HG02852 (cell line): ENCODE measurements around the gene CDC14A.
"Not testable (repeated sequence)": the region's sequence is repeated elsewhere in the genome, so short reads cannot be mapped to it uniquely, and the experiment has no call there.

Experiments
- ATAC-seq: cut with Tn5 transposase; IDR thresholded peaks from one replicate; pipeline ENCODE4 v1.9.1; 2021; ENCODE audit warnings: mild to moderate bottlenecking, moderate library complexity; ENCODE audit not compliant: unreplicated experiment

The CDC14A gene

DNA sequence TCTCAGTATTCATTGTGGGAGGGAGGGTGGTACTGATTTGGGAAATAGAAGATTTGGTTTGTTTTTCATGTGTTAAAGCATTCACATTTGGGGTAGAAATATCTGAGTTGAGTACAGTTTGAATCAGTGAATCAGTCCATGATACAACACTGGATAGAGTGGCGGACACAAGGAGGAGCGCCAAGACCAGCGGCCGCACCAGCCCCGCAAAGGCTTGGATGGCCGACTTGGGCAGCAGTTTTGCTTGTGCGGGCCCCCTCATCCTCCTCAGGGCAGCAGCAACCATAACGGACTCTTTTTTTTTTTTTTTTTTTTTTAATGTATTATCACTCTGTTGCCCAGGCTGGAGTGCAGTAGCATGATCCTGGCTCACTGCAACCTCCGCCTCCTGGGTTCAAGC lies 20.0 kb upstream of the CDC14A start:
- no peak for ATAC-seq

DNA sequence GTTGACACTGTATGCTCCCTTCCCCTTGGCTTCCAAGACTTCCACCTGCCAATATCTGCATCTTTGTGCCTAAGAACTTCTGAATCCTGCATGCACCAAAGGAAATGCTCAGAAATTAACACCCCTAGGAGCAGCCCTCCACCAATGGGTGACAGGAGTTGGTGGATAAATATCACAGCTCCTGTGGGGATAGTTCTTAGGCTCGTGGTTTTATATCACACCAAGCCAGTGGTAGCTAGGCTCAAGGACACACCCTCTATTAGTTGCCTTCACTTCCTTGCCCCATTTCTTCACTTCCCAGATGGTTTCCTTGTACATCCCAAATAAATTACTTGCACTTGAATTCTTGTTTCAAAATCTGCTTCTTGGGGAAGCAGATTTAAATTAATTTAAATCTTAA lies 16.9 kb upstream of the CDC14A start:
- no peak for ATAC-seq

DNA sequence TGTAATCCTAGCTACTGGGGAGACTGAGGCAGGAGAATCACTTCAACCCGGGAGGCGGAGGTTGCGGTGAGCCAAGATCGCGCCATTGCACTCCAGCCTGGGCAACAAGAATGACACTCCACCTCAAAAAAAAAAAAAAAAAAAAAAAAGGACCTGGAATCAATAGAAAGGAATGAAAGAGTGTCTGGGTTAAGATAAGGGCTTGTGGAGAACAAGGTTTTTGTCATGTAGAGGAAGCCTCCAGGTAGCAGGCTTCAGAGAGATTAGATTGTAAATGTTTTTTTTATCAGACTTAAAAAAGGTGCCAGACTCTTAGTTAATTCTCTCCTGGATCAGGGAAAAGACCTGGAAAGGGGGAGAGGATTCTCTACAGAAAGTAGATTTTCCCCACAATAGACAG lies 14.4 kb upstream of the CDC14A start:
- ATAC-seq = not testable (repeated sequence)

DNA sequence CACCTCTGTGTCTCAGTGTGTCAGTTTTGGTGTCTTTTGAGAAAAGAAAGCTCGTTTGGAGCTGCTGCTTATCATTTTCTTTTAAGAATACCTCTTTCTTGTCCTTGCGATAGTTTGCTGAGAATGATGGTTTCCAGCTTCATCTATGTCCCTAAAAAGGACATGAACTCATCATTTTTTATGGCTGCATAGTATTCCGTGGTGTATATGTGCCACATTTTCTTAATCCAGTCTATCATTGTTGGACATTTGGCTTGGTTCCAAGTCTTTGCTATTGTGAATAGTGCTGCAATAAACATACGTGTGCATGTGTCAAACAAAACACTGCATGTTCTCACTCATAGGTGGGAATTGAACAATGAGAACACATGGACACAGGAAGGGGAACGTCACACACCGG lies 12.6 kb upstream of the CDC14A start:
- ATAC-seq = not testable (repeated sequence)

DNA sequence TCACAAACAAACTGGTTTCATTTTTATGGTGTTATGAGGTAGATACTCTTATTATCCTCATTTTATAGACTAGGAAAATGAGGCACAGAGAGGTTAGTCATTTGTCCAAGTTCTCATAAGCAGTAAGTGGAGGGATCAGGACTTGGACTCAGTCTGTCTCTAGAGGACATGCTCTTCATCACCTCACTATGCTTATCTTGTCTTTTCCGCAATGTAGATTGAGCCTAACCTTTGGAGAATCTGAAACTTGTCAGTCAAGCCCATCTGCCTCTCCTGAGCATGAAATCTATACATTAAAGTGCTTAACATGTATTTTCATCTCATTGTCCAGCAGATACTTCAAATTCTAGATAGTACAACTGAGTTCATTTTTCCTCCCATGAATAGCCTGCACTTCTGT lies 11.8 kb upstream of the CDC14A start:
- no peak for ATAC-seq

DNA sequence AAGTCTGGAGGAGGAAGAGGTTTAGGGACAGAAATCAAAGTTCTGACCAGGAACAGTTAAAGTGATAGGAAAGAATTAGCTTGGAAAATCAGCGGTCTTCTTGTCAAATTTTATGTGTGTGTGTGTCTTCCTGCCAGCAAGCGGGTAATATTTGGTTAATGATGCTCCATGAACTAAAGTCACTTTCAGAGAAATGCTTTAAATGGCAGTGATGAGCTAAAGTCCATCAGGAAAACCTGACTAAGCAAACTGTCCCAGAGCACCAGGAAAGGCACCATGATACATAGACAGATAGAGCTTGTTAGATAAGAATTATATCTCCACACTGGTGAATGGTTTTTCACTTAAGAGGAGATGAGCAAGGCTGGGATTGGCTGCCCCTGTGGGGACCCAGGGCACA lies 10.0 kb upstream of the CDC14A start:
- no peak for ATAC-seq

DNA sequence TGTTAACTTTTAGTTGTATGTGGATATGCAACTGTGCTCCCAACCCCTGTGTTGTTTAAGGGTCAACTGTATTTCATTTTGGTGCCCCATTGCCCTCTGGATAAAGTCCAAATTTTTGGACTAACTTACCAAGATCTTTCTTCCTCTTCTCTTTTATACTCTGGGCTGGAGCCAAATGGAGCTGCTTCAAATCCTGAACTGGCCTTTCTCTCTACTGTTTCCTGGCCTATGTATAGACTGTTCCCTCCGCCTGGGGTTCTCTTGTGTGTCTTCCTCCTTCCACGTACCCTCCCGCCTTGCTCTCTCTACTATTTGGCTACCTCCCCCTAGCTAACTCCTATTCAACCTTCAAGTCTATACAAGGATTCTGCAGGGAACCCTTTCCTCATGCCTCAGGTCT lies 8.4 kb upstream of the CDC14A start:
- ATAC-seq = no peak

DNA sequence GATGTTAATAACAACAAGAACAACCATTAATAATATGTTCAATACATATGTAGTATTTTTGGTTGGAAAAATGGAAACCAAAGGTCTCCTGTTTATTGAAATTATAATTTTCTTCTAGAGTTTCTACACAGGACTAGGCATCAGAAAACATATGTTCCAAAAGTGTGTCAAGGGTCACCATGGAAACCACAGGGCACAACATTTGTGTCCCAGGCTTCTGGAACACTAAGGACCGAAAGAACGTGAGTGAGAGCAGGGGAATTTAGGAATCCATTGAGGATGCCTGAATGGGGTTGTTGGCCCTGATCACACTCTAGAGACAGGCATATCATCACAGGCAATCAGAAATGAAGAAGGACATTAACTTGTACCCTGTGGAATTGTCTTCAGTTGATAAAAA lies 7.5 kb upstream of the CDC14A start:
- ATAC-seq = no peak

DNA sequence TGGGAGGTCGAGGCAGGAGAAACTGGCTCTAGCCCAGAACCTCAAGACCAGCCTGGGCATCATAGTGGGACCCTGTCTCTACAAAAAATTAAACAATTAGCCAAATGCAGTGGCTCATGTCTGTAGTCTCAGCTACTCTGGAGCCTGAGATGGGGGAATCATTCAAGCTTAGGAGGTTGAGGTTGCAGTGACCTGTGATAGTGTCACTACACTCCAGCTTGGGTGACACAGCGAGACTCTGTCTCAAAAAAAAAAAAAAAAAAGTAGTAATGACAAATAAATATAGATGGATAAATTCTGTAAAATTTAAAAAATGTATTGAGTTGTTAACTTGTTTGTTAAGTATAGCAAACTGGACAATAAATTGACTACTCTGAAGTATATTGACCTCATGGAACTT lies 5.9 kb upstream of the CDC14A start:
- ATAC-seq = no peak

DNA sequence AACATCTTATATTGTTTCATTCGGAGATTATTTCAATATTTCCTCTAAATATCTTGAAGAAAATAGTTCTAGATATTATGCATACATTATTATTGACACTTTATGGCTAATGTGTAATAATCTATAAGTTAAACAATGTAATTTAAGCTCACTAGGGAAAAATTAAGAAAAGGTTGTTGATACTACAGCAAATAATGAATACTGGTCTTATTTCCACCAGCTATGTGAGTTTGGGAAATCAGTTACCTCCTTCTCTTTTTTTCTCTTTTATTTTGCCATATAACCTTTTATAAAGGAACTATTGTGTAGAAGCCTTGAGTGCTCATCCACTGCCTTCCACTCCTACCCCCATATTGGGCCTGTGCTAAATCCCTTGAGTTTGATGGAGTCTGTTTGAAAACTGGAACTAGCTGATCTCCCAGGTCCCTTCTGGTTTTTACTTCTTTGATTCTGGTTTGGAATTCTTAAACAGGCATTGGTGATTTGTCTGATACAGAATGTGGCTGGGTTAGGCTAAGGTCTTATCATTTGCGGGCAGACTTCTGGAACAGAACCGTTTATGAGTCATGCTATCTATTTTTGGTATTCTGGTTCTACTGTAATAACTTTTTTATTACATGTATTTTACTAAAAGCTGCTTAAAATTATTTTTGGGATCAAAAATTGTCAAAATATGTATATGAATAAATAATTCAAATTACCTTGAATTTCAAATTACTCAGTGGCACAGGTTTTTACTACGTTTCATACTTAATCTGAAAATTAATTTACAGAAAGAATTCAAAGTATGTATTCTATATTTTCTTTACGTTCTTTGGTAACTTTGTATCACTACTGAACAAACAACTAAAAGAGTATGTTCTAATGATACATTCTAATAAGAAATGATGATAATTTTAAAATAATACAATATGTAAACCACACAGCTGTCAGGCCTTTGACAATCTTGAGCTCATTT lies 5.0 kb upstream of the CDC14A start:
- no peak for ATAC-seq

DNA sequence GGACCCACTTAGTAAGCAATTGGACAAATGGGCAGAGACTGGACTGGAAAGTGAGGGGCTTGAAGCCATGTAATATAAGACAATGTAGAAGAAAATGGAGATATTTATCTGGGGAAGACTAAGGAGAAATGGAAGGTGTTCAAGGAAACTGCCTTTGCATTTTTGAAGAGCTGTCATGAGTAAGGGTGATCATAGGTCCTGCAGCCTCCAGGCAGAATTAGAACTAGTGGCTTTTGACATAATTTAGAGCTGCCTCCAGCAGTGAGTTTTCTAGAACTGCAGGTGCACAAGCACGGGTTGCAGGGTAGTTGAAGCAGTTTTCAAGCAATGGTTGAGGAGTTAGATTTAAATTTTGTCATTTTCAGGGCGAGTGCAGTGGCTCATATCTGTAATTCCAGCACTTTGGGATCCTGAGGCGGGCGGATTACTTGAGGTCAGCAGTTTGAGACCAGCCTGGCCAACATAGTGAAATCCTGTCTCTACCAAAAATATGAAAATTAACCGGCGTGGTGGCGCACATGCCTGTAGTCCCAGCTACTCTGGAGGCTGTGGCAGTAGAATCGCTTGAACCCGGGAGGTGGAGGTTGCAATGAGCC lies 3.7 kb upstream of the CDC14A start:
- ATAC-seq = no peak

DNA sequence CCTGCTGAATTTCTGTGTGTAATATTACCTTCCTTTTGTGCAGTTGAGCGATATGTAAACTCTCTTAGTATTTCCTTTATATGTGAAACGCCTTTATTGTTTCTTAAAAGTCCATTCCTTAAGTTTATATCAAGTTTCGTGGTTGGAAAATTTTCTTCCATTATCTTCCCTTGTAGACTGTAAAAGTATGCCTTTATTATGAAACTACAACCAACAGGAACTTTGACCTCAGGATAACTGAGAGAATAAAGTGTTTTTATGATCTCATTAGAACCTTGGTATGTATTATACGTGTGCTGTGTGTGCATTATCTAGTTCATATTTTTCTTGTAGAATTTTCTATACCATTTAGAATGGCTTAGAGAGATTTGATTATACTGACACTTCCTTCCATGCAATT lies 3.1 kb upstream of the CDC14A start:
- no peak for ATAC-seq

DNA sequence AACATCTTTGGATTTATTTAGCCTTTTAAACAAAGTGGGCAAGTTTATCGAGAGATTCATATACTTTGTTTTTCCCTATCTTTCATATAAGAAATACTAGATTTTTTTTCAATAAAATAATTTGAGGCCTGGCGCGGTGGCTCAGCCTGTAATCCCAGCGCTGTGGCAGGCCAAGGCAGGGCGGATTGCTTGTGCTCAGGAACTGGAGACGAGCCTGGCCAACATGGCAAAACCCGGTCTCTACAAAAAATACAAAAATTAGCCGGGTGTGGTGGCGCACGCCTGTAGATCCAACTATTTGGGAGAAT lies 1.6 kb upstream of the CDC14A start:
- ATAC-seq = no peak

DNA sequence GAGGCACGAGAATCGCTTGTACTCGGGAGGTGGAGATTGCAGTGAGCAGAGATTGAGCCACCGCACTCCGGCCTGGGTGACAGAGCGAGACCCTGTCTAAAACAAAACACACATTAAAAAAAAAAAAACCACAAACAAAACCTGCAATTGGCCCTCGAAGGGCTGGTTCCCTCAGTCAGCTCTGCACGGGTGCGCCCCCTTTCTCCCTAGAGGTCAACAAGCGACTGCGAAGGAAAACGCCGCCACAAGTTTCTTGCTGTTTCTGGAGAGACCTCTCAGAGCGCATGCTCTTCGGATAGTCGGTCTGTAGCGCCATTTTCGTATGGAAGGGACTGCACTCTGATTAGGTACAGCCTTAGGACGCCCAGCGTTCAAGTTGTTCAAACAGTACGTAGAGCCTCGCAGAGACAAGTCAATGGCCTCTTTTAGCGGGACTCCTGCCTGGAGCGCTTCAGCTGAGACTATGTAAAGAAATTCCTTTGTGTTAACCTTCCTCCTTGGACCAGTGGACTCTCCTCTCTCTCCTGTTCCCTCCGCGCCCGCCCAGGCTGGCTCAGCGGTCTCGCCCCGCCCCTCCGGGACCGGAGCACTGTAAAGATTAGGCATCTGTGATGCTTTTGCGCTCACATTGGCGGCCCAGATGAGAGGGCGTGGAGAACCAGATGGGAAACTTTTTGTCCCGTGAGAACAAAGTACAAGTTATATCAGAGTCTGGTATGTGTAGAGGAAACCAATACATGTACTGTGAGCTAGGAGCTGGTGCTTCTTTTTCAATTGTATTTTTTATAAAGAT lies 1.0 kb upstream of the CDC14A start:
- ATAC-seq = peak; percentile 59

DNA sequence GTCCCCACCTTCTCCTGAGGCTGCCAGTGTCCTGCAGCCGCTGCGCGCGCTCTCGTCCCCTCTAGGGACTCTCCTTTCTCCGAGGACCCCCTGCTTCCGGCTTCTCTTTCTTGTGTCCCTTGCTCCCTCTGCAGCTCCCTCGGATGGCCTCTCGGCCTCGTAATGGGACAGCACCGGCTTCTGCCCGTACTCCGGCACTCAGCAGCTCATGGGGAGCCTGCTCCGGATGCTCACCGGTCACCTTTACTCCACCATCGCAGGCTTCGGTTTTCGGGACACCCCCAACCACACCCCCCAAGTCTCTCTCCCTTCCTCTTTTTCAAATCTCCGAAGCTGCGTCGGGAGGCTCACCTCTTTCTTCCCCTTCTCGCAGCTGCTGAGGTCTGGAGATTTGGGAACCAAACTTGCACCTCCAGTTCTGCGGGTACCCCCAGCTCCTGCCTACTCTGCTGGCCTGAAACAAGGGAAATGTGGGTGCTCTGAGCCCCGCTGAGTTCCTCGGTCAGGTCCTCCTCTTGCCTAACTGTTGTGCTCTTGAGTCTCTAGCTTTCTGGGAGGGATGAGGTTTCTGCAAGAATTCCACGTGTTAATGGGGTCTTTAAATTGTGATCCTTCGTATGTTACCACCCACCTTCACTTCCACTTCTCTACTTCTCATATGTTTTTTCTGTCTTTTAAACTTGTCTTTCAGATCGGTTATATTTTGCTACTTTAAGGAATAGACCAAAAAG lies 930 bp downstream of the CDC14A start:
- ATAC-seq = peak; percentile 27

DNA sequence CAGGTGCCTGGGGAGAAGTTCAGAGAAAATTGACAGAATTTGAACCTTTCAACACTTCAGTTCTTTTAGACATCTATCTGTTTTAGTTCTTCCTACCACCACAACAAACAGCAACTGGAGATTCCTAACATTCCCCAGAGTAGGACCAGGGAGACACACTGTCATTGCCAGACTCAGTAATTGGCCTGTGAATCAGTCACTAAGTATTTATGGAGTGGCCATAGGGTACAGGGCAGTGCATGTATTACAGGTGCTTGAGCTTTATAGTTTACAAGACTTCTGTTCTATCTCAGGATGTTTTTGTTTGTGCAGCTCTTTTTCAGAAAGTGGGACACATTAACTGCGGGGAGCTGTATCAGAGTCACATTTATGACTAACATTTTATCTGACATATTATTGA lies 1.7 kb downstream of the CDC14A start:
- ATAC-seq = no peak

DNA sequence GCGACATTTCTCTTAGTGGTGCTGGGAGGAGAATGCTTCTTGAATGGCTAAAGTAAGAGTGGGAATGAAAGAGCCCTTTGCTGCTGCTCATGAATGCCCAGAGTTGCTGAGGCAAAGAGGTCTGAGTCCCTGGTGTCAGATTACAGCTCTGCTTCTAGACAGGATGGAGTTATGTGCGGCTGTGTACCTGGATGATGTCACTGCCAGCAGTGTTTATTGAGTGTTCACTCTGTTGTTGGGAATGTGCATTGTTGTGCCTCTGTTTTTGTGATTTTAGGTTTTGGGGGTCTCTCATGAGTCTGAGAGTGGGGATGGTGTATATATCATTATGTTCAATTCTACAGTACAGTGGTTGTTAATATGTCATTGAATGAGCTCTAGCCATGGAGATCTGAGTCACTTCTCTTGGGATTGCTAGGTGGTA lies 2.7 kb downstream of the CDC14A start:
- no peak for ATAC-seq

DNA sequence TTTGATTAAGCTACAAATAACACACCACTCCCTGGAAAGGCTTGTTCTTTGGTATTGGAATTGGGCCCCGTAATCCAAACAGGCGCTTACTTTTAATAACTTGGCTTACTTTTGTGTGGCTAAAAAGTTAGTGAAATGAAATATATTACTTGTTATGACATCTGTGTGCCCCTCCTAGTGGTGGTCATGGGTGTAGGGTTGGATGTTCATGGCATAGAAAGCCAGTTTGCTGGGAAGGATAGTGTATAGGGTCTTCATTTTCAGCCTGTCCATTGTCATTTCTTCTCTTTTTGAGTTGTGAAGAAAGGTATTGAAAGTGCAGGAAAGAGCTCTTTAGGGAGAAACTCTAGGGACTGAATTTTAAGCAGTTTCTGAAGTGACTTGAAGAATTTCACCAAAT lies 5.9 kb downstream of the CDC14A start:
- ATAC-seq = no peak

DNA sequence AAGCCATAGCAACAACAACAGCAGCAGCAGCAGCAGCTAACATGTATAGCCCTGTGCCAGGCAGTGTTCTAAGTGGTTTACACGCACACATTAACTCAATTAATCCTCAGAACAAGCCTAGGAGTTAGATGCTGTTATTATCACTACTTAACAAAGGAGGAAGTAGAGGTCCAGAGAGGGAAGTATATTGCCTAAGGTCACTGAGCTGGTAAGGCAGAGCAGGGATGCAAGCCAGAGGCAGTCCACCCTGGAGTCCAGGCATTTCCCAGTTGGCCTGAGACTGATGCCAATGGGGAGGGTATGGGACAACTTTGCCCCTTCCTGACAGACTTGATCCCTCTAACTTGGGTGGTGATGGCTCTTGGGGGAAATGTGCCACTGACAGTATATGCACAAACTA lies 6.8 kb downstream of the CDC14A start:
- no peak for ATAC-seq

DNA sequence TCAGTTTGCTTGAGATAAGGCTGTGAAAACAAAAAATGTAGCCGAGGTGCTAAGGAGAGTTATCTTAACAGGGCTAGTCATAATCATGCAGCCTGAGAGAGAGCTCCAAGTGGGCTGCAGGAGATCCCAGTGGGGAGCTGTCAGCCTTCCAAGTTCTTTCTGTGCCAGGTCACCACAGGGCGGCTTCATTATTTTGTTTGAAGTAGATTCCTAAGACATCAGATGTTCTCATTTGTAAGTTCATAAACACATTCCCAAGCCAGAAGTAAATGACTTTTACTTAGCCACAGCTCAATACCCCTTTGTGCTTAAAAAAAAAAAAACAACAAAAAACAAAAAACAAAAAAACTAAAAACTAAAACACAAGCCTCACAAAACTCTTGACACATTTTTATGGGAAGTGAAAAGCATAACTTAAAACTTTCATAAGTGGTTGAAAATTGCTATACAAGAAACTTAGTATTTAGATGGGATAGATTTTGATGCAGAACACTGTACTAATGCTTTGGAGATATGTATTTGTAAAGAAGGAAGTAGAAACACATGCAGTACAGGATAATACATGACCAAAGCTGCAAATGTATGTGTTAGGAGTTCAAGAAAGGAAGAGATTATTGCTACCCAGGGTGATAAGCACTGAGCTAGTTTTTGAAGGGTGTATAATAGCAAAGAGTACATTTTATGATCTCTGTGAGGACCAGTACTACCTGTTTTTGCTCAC lies 8.6 kb downstream of the CDC14A start:
- no peak for ATAC-seq
